ENCODE data around the gene KCTD3.

The KCTD3 gene

DNA sequence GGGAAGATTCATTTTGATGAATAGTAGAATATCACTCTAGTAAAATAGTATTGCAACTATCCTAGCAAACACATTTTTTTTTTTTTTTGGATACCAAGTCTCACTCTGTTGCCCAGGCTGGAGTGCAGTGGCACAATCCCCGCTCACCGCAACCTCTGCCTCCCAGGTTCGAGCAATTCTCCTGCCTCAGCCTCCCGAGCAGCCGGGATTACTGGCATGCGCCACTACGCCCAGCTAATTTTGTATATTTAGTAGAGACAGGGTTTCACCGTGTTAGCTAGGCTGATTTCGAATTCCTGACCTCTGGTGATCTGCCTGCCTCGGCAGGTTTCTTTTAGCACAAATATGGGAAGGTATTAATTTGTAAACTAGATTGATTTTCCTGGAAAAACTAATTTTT is 33.8 kb downstream of the KCTD3 start:
- DNase-seq = no peak
- Histone ChIP-seq H3K4me3 (ENCODE audit: insufficient read depth, low read depth, low read length, poor library complexity, severe bottlenecking) (no peak overlapping the region), H3K36me3 (ENCODE audit: control insufficient read depth, insufficient read depth, low read length) (no peaks in the 10 kb centered on the region), H3K27ac (ENCODE audit: insufficient read depth, low read length, poor library complexity, severe bottlenecking) (no peak overlapping the region), H3K9me3 (ENCODE audit: control insufficient read depth, low read length) (no peaks in the 10 kb centered on the region), H3K27me3 (replicated peaks; ENCODE audit: control insufficient read depth, insufficient read depth, low read length, poor library complexity, severe bottlenecking) (no peaks in the 10 kb centered on the region), H3K4me1 (ENCODE audit: control insufficient read depth, insufficient read depth, low read length, poor library complexity, severe bottlenecking) (no peaks in the 10 kb centered on the region)

DNA sequence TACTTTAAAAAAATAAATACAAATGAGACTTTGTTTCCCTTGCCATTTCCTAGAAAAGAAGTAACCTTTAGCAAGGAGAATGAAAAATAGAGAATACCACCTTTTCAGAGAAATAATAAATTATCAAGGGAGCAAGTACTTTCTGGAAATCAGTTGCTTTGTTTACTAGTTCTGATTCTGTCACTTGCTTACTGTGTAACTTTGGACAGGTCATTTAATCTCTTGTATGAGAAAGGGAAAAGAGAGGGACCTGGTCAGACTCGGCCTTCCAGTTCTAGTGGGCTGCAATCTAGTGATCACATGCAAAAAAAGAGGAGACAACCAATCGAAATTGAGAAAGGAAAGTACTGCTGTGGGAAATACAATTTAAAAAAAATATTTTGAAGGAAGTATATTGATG is 34.2 kb downstream of the KCTD3 start:
- Histone ChIP-seq H3K27ac (ENCODE audit: insufficient read depth, low read length, poor library complexity, severe bottlenecking) (no peak overlapping the region), H3K4me1 (ENCODE audit: control insufficient read depth, insufficient read depth, low read length, poor library complexity, severe bottlenecking) (no peaks in the 10 kb centered on the region), H3K27me3 (replicated peaks; ENCODE audit: control insufficient read depth, insufficient read depth, low read length, poor library complexity, severe bottlenecking) (no peaks in the 10 kb centered on the region), H3K4me3 (ENCODE audit: insufficient read depth, low read depth, low read length, poor library complexity, severe bottlenecking) (no peak overlapping the region), H3K36me3 (ENCODE audit: control insufficient read depth, insufficient read depth, low read length) (no peaks in the 10 kb centered on the region), H3K9me3 (ENCODE audit: control insufficient read depth, low read length) (no peaks in the 10 kb centered on the region)
- no peak for DNase-seq

DNA sequence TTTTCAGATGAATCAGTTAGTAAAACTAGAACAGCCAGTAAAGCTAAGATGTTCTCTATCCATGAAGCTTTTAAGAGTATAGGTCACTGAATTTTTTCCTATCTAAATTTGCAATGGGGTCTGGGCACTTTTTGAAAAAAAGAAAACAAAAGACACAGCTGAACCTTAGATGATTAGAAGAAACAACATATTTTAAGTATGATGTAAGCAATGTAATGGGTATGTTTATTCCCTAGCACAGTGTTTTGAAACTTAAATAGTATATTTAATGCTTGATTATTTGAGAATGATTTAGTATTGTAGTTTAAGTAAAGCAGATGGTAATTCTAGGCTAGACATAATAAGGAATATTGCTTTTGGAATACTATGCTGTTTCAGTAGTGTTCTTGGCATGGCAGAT is 36.2 kb downstream of the KCTD3 start:
- H3K27ac ChIP-seq (ENCODE audit: insufficient read depth, low read length, poor library complexity, severe bottlenecking) = no peak overlapping the region
- no peaks in the 10 kb centered on the region for H3K27me3 ChIP-seq (replicated peaks; ENCODE audit: control insufficient read depth, insufficient read depth, low read length, poor library complexity, severe bottlenecking)
- no peak overlapping the region for H3K4me3 ChIP-seq (ENCODE audit: insufficient read depth, low read depth, low read length, poor library complexity, severe bottlenecking)
- no peaks in the 10 kb centered on the region for H3K9me3 ChIP-seq (ENCODE audit: control insufficient read depth, low read length)
- no peaks in the 10 kb centered on the region for H3K36me3 ChIP-seq (ENCODE audit: control insufficient read depth, insufficient read depth, low read length)
- no peak for DNase-seq
- no peaks in the 10 kb centered on the region for H3K4me1 ChIP-seq (ENCODE audit: control insufficient read depth, insufficient read depth, low read length, poor library complexity, severe bottlenecking)

DNA sequence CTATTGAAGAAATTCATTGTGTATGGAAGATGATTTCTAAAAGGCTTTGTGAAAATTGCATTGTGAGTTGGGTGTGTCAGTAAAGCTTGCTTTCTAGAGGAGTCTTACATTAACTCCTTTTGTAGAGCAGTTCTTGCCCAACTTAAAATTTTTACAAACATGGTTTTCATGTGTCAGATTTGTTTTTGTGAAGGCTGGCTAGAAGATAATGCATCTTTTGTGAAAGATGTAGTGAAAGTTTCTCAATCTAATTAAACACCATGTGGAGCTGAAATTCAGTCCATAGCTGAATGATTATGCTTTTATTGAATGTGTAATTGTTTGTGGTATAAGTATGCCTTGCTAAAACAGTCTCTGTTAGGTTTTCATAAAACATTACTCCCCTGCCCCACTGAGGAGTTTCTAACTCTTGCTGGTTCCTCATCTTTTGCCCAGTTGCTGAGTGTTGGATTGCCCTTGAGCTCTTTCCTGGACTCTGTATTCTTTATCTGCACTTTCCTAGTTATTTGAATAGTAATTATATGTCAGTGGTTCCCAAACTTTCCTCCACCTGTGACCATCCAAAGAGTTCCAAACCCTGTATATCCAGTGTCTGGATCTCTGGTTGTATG is 38.0 kb downstream of the KCTD3 start:
- Histone ChIP-seq H3K36me3 (ENCODE audit: control insufficient read depth, insufficient read depth, low read length) (no peaks in the 10 kb centered on the region), H3K4me3 (ENCODE audit: insufficient read depth, low read depth, low read length, poor library complexity, severe bottlenecking) (no peak overlapping the region), H3K9me3 (ENCODE audit: control insufficient read depth, low read length) (no peaks in the 10 kb centered on the region), H3K27me3 (replicated peaks; ENCODE audit: control insufficient read depth, insufficient read depth, low read length, poor library complexity, severe bottlenecking) (no peaks in the 10 kb centered on the region), H3K27ac (ENCODE audit: insufficient read depth, low read length, poor library complexity, severe bottlenecking) (no peak overlapping the region), H3K4me1 (ENCODE audit: control insufficient read depth, insufficient read depth, low read length, poor library complexity, severe bottlenecking) (no peaks in the 10 kb centered on the region)
- no peak for DNase-seq

DNA sequence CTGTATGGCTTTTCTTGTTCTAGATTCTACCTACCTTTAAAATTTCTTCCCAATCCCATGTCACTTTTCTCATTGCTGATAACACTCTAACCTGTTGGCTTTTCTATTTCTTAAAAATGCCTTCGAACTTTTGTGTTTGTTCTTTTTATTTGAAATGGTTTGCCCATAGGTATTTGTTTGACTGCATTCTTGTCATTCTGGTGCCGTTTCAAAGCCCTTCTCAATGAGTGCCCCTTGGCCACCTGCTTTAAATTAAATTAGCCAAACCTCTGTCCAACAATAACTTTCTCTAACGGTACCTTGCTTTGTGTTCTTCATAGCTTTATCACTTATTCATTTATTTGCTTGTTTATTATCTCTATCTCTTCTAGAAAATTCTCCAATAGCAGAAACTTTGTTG is 38.9 kb downstream of the KCTD3 start:
- no peak overlapping the region for H3K4me3 ChIP-seq (ENCODE audit: insufficient read depth, low read depth, low read length, poor library complexity, severe bottlenecking)
- H3K4me1 ChIP-seq (ENCODE audit: control insufficient read depth, insufficient read depth, low read length, poor library complexity, severe bottlenecking) = no peaks in the 10 kb centered on the region
- no peak for DNase-seq
- H3K27ac ChIP-seq (ENCODE audit: insufficient read depth, low read length, poor library complexity, severe bottlenecking) = no peak overlapping the region
- H3K36me3 ChIP-seq (ENCODE audit: control insufficient read depth, insufficient read depth, low read length) = no peaks in the 10 kb centered on the region
- no peaks in the 10 kb centered on the region for H3K9me3 ChIP-seq (ENCODE audit: control insufficient read depth, low read length)
- H3K27me3 ChIP-seq (replicated peaks; ENCODE audit: control insufficient read depth, insufficient read depth, low read length, poor library complexity, severe bottlenecking) = no peaks in the 10 kb centered on the region

DNA sequence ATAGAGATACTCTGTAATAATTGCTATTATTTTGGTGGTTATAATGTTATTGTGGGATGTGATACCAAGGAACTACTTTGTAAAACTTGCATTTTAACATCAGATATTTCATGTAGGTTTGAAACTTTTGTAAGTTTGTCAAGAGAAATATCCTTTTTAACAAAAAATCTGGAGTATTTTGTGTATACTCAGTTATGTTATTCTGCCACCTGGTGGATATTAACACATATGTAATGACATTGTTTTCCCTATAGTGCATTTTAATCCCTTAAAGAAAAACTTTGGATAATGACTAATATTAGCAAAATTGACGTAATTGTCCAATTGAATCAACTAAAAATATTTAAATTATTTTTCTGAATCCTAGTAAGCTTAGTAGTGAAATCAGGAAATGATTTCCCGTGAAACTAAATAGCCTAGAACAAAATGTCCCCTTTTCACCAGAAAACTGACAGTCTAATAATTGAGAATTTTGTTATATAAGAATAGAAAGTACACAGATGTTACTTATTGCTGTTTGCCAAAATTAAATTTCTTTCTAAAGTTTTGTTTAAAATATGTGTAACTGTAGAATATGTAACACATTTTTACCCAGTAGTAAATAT is 39.6 kb downstream of the KCTD3 start:
- DNase-seq = no peak
- Histone ChIP-seq H3K9me3 (ENCODE audit: control insufficient read depth, low read length) (no peaks in the 10 kb centered on the region), H3K27me3 (replicated peaks; ENCODE audit: control insufficient read depth, insufficient read depth, low read length, poor library complexity, severe bottlenecking) (no peaks in the 10 kb centered on the region), H3K36me3 (ENCODE audit: control insufficient read depth, insufficient read depth, low read length) (no peaks in the 10 kb centered on the region), H3K27ac (ENCODE audit: insufficient read depth, low read length, poor library complexity, severe bottlenecking) (no peak overlapping the region), H3K4me3 (ENCODE audit: insufficient read depth, low read depth, low read length, poor library complexity, severe bottlenecking) (no peak overlapping the region), H3K4me1 (ENCODE audit: control insufficient read depth, insufficient read depth, low read length, poor library complexity, severe bottlenecking) (no peaks in the 10 kb centered on the region)

DNA sequence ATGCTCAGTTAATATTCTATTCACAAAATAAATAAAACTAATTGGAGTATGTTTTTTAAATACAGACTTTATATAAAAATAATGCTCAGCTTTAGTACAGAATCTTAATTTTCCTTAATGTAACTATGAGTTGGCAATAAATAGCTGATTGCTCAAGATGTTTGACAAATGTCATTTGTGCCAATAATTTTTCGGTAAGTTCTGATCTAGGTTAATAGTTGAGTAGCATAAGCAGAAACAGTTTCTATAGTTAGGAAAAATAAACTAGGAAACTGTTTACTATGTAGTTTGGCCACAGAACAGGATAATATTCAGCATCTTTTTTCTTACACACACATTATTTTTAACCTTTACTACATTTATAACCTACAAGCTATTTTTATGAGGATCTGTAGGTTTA is 40.3 kb downstream of the KCTD3 start:
- Histone ChIP-seq H3K4me3 (ENCODE audit: insufficient read depth, low read depth, low read length, poor library complexity, severe bottlenecking) (no peak overlapping the region), H3K4me1 (ENCODE audit: control insufficient read depth, insufficient read depth, low read length, poor library complexity, severe bottlenecking) (no peaks in the 10 kb centered on the region), H3K36me3 (ENCODE audit: control insufficient read depth, insufficient read depth, low read length) (no peaks in the 10 kb centered on the region), H3K27me3 (replicated peaks; ENCODE audit: control insufficient read depth, insufficient read depth, low read length, poor library complexity, severe bottlenecking) (no peaks in the 10 kb centered on the region), H3K27ac (ENCODE audit: insufficient read depth, low read length, poor library complexity, severe bottlenecking) (no peak overlapping the region), H3K9me3 (ENCODE audit: control insufficient read depth, low read length) (no peaks in the 10 kb centered on the region)
- DNase-seq = no peak

DNA sequence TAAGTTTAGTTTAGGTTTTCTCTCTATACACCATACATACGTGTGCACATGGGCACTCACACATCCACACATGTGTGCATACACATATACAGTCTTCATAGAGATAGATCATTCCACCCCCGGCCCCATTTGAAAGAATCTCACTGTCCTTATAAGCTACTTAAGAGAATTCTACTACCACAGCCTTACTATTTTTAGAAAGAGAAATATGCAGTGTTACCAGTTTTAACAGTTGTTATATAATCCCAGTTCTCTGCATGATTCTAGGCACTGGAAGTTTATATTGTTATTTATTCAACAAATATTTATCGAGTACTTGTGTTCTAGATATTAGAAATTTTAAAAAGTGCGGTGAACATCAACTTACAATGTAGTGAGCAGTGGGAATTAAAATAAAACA is 41.5 kb downstream of the KCTD3 start:
- Histone ChIP-seq H3K27me3 (replicated peaks; ENCODE audit: control insufficient read depth, insufficient read depth, low read length, poor library complexity, severe bottlenecking) (no peaks in the 10 kb centered on the region), H3K36me3 (ENCODE audit: control insufficient read depth, insufficient read depth, low read length) (no peaks in the 10 kb centered on the region), H3K4me1 (ENCODE audit: control insufficient read depth, insufficient read depth, low read length, poor library complexity, severe bottlenecking) (no peaks in the 10 kb centered on the region), H3K4me3 (ENCODE audit: insufficient read depth, low read depth, low read length, poor library complexity, severe bottlenecking) (no peak overlapping the region), H3K9me3 (ENCODE audit: control insufficient read depth, low read length) (no peaks in the 10 kb centered on the region), H3K27ac (ENCODE audit: insufficient read depth, low read length, poor library complexity, severe bottlenecking) (no peak overlapping the region)
- no peak for DNase-seq

DNA sequence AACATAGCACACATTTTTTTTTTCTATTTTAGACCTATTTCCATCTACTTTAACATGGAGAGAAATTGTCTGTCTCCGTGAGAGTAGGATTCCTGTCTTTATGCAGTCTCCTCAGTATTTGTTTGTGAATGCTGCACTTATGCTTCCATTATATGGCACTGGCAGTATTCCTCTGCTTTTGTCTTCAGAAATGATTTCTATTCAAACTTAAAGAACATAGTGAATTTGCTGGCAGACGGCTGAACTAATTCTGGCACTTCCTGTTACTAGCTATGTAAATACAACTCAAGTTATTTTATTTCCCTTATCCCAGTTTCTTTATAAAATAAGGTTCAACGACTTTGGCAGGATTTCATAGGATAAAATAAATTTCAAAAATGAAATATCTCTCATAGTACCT is 45.3 kb downstream of the KCTD3 start:
- H3K27ac ChIP-seq (ENCODE audit: insufficient read depth, low read length, poor library complexity, severe bottlenecking) = no peak overlapping the region
- no peaks in the 10 kb centered on the region for H3K9me3 ChIP-seq (ENCODE audit: control insufficient read depth, low read length)
- no peak overlapping the region for H3K4me3 ChIP-seq (ENCODE audit: insufficient read depth, low read depth, low read length, poor library complexity, severe bottlenecking)
- H3K4me1 ChIP-seq (ENCODE audit: control insufficient read depth, insufficient read depth, low read length, poor library complexity, severe bottlenecking) = no peaks in the 10 kb centered on the region
- H3K27me3 ChIP-seq (replicated peaks; ENCODE audit: control insufficient read depth, insufficient read depth, low read length, poor library complexity, severe bottlenecking) = no peaks in the 10 kb centered on the region
- H3K36me3 ChIP-seq (ENCODE audit: control insufficient read depth, insufficient read depth, low read length) = no peaks in the 10 kb centered on the region
- no peak for DNase-seq

DNA sequence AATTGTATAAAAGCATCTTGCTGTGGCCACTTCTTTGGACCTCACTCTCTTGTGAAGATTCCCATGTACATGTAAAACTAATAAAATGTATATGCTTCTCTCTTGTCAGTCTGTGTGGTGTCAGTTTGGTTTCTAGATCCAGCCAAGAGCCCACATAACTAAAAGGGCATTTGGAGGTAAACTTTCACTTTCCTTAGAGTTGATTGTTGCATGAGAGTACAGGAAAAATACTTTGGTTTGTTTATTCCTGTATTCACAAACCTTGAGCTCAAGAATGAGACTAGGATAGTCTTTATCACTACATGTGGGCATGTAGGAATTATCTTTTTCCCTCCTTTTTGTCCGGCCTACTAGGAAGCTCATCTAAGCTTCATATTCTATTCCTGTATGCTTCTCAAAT is 50.9 kb downstream of the KCTD3 start:
- Histone ChIP-seq H3K4me3 (ENCODE audit: insufficient read depth, low read depth, low read length, poor library complexity, severe bottlenecking) (no peak overlapping the region), H3K27ac (ENCODE audit: insufficient read depth, low read length, poor library complexity, severe bottlenecking) (no peak overlapping the region), H3K9me3 (ENCODE audit: control insufficient read depth, low read length) (no peaks in the 10 kb centered on the region), H3K36me3 (ENCODE audit: control insufficient read depth, insufficient read depth, low read length) (no peaks in the 10 kb centered on the region), H3K27me3 (replicated peaks; ENCODE audit: control insufficient read depth, insufficient read depth, low read length, poor library complexity, severe bottlenecking) (no peaks in the 10 kb centered on the region), H3K4me1 (ENCODE audit: control insufficient read depth, insufficient read depth, low read length, poor library complexity, severe bottlenecking) (no peaks in the 10 kb centered on the region)
- no peak for DNase-seq

Measured in effector memory CD4-positive, alpha-beta T cell (primary cell).